Esophagus muscularis mucosa (tissue), 4 donors: ENCODE data around the gene FBXO2. TPM values are rescaled to one million over a fixed set of nuclear protein-coding genes. Genes with fewer than 3 reads are reported as not detected.

Source experiments
- DNase-seq: peaks from one replicate; pipeline ENCODE4 v3.0.0-alpha.2; 2017; ENCODE audit errors: extremely low spot score
- H3K27ac ChIP-seq, 4 donors: fragments of 200-600 bp; sonication (generic); replicated peaks in 1 of 4; 1 replicate in 3 of 4; 2 replicates in 1 of 4; pipeline ENCODE4 v1.5.1; 2016 to 2019; ENCODE audit warnings: mild to moderate bottlenecking in 1 of 4
- H3K27me3 ChIP-seq, 4 donors: fragments of 200-600 bp; sonication (generic); one replicate each; pipeline versions ENCODE4 v1.5.1 to v1.6.0; 2016 to 2019
- H3K36me3 ChIP-seq, 4 donors: fragments of 200-600 bp; sonication (generic); one replicate each; pipeline ENCODE4 v1.5.1; 2016 to 2019
- H3K4me1 ChIP-seq, 4 donors: fragments of 200-600 bp; sonication (generic); one replicate each; pipeline ENCODE4 v1.5.1; 2016 to 2019
- H3K4me3 ChIP-seq, 4 donors: fragments of 200-600 bp; sonication (generic); 1 replicate in 2 of 4; 2 replicates in 2 of 4; pipeline ENCODE4 v1.5.1; 2016 to 2019; ENCODE audit warnings: mild to moderate bottlenecking in 4 of 4, moderate library complexity in 1 of 4
- H3K9me3 ChIP-seq, 4 donors: fragments of 200-600 bp; sonication (generic); 1 replicate in 3 of 4; 2 replicates in 1 of 4; pipeline ENCODE4 v1.5.1; 2016 to 2019
- EP300 ChIP-seq: sonication (generic); formaldehyde crosslinking; IDR thresholded peaks from one replicate; pipeline ENCODE4 v1.6.1; 2017; ENCODE audit warnings: antibody characterized with exemption
- POLR2A ChIP-seq: fragments of 450-650 bp; IDR thresholded peaks from one replicate; pipeline ENCODE4 v1.6.1; 2017; ENCODE audit warnings: antibody characterized with exemption, moderate library complexity, mild to moderate bottlenecking, low read depth
- POLR2AphosphoS5 ChIP-seq, 2 donors: sonication (generic); formaldehyde crosslinking; IDR thresholded peaks; one replicate each; pipeline ENCODE4 v1.6.1; 2017; ENCODE audit warnings: antibody characterized with exemption in 2 of 2
- WGBS: methylation state at CpG from one replicate; pipeline ENCODE4 v1.1.5; 2018; 5-methylcytosine and 5-hydroxymethylcytosine counted together
- intact Hi-C: fragments of 100-400 bp; cut with DNase I; formaldehyde crosslinking; loops from one replicate; pipeline ENCODE4 v1.15.1; 2023
- total RNA-seq, 4 donors: library from RNA; depleted of rRNA; stranded (reverse); fragments of >200 nt; gene quantifications; one replicate each; pipeline versions ENCODE4 v1.1.0 to v1.2.1, GENCODE V29; 2016
- TF ChIP-seq, protein P1 (sequence below), 3 experiments: fragments of 200-600 bp in 2 of 3; fragments of 450-650 bp in 1 of 3; sonication (generic) in 2 of 3; IDR thresholded peaks; one replicate each; pipeline ENCODE4 v1.5.1; 2017 to 2019; ENCODE audit warnings: antibody characterized with exemption in 3 of 3, mild to moderate bottlenecking in 2 of 3, moderate library complexity in 1 of 3

FBXO2 gene
- total RNA-seq, 4 donors from 2014 or later, result 3.1 to 12.0 (median 8.3) TPM

GRCh38 chr1:11641776-11642305, 12.4 kb downstream of the FBXO2 start:
- Histone ChIP-seq H3K4me1 (peaks cover 0 to 3% (median 1%) of the 10 kb centered on the region in 4 donors), H3K27me3 (peaks cover 0 to 54% (median 0%) of the 10 kb centered on the region in 4 donors), H3K27ac (no peak overlapping the region), H3K9me3 (no peaks in the 10 kb centered on the region), H3K4me3 (no peak overlapping the region), H3K36me3 (no peaks in the 10 kb centered on the region)
- TF ChIP-seq EP300 (no peak), POLR2AphosphoS5 (IDR thresholded peaks at IDR 0.05) (no peak), POLR2A (no peak)
- no peak for DNase-seq
- WGBS, result 46% methylated on average over 3 of the region's 5 CpGs
- intact Hi-C loops, result loop anchor here (5.0 kb wide), 2 partner anchors 305 to 400 kb away; no protein-coding TSS in a partner anchor

GRCh38 chr1:11640944-11641343, 13.3 kb downstream of the FBXO2 start:
- no peak for DNase-seq
- no peak overlapping the region for H3K27ac ChIP-seq
- peaks cover 0 to 3% (median 1%) of the 10 kb centered on the region in 4 donors for H3K4me1 ChIP-seq
- H3K4me3 ChIP-seq, result no peak overlapping the region
- intact Hi-C loops, result loop anchor here (5.0 kb wide), 2 partner anchors 304 to 399 kb away; no protein-coding TSS in a partner anchor
- TF ChIP-seq, protein P1, sequence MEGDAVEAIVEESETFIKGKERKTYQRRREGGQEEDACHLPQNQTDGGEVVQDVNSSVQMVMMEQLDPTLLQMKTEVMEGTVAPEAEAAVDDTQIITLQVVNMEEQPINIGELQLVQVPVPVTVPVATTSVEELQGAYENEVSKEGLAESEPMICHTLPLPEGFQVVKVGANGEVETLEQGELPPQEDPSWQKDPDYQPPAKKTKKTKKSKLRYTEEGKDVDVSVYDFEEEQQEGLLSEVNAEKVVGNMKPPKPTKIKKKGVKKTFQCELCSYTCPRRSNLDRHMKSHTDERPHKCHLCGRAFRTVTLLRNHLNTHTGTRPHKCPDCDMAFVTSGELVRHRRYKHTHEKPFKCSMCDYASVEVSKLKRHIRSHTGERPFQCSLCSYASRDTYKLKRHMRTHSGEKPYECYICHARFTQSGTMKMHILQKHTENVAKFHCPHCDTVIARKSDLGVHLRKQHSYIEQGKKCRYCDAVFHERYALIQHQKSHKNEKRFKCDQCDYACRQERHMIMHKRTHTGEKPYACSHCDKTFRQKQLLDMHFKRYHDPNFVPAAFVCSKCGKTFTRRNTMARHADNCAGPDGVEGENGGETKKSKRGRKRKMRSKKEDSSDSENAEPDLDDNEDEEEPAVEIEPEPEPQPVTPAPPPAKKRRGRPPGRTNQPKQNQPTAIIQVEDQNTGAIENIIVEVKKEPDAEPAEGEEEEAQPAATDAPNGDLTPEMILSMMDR (IDR thresholded peaks at IDR 0.05), result no peak
- TF ChIP-seq EP300 (no peak), POLR2A (no peak), POLR2AphosphoS5 (IDR thresholded peaks at IDR 0.05) (no peak)
- H3K27me3 ChIP-seq, result peaks cover 0 to 55% (median 0%) of the 10 kb centered on the region in 4 donors
- WGBS, result 61% methylated on average over 6 of the region's 6 CpGs
- H3K9me3 ChIP-seq, result no peaks in the 10 kb centered on the region
- no peaks in the 10 kb centered on the region for H3K36me3 ChIP-seq

DNA sequence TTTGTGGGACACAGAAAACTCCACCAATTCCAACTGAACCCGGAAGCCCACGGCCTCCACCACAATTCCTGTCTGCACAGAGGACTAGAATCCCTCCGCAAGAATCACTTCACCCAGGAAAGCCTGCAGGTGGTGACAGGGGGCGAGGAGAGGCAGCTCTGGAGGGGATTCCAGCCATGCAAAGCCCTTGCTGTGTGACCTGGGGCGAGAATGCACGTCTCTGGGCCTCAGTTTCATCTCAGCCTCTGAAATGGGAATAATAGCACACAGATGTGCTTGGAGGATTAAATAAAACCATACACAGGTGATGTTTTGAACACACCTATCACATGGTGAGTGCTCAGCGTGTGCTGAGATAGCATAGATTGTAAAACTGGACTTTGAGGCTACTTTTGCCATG, 14.1 kb downstream of the FBXO2 start:
- Histone ChIP-seq H3K36me3 (no peaks in the 10 kb centered on the region), H3K27ac (no peak overlapping the region), H3K9me3 (no peaks in the 10 kb centered on the region), H3K27me3 (peaks cover 0 to 58% (median 0%) of the 10 kb centered on the region in 4 donors), H3K4me3 (no peak overlapping the region), H3K4me1 (peaks cover 0 to 3% (median 1%) of the 10 kb centered on the region in 4 donors)
- no peak for TF ChIP-seq EP300
- no peak for TF ChIP-seq POLR2AphosphoS5 (IDR thresholded peaks at IDR 0.05)
- TF ChIP-seq, protein P1 (IDR thresholded peaks at IDR 0.05), result no peak
- no peak for TF ChIP-seq POLR2A
- DNase-seq, result no peak
- intact Hi-C loops, result loop anchor here (5.0 kb wide), 2 partner anchors 303 to 398 kb away; no protein-coding TSS in a partner anchor
- WGBS, result 65% methylated on average over 7 of the region's 7 CpGs

DNA sequence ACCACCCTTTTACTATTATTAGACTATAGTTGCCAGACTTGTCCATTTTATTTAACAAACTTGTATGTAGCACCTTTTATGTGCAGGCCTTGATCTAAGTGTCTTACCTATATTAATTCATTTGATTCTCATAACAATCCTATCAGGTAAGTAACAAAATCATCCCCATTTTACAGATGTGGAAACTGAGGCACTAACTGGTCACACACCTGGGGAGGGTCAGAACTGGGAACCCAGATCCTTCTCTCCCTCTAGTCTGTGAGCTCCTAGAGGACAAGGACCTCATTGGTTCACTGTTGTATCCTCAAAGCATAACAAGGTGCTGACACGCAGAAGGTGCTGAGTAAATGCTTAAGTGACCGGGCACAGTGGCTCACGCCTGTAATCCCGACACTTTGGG, 14.9 kb downstream of the FBXO2 start:
- intact Hi-C loops, result no loop called here
- 91% methylated on average over 4 of the region's 4 CpGs for WGBS

GRCh38 chr1:11638121-11638520, 16.1 kb downstream of the FBXO2 start:
- DNase-seq, result no peak
- WGBS, result 53% methylated on average over 5 of the region's 5 CpGs
- intact Hi-C loops, result no loop called here
- peaks cover 0 to 69% (median 0%) of the 10 kb centered on the region in 4 donors for H3K27me3 ChIP-seq
- H3K27ac ChIP-seq, result no peak overlapping the region
- no peak overlapping the region for H3K4me3 ChIP-seq
- TF ChIP-seq EP300, result no peak
- TF ChIP-seq POLR2A, result no peak
- no peak for TF ChIP-seq POLR2AphosphoS5 (IDR thresholded peaks at IDR 0.05)
- TF ChIP-seq, protein P1 (IDR thresholded peaks at IDR 0.05), result no peak
- no peaks in the 10 kb centered on the region for H3K36me3 ChIP-seq
- H3K4me1 ChIP-seq, result peaks cover 0 to 3% (median 1%) of the 10 kb centered on the region in 4 donors
- H3K9me3 ChIP-seq, result no peaks in the 10 kb centered on the region

More for the DNA sequence above, 14.9 kb downstream of the FBXO2 start:
- Histone ChIP-seq H3K4me1 (peaks cover 0 to 3% (median 1%) of the 10 kb centered on the region in 4 donors), H3K27me3 (peaks cover 0 to 65% (median 0%) of the 10 kb centered on the region in 4 donors), H3K27ac (no peak overlapping the region), H3K9me3 (no peaks in the 10 kb centered on the region), H3K4me3 (no peak overlapping the region), H3K36me3 (no peaks in the 10 kb centered on the region)
- no peak for DNase-seq
- TF ChIP-seq, protein P1 (IDR thresholded peaks at IDR 0.05), result no peak
